Tibial nerve (tissue), 4 donors: Measurements from ENCODE around the gene SAG.

Source experiments
- EP300 ChIP-seq, 2 donors: sonication (generic); formaldehyde crosslinking; IDR thresholded peaks; one replicate each; pipeline ENCODE4 v1.6.1; 2017; ENCODE audit warnings: antibody characterized with exemption in 2 of 2, mild to moderate bottlenecking in 1 of 2
- POLR2A ChIP-seq, 2 donors: fragments of 450-650 bp; IDR thresholded peaks; one replicate each; pipeline ENCODE4 v1.6.1; 2017; ENCODE audit warnings: antibody characterized with exemption in 2 of 2, mild to moderate bottlenecking in 2 of 2, moderate library complexity in 2 of 2
- TF ChIP-seq, protein P1 (sequence below), 5 experiments: fragments of 200-600 bp in 3 of 5; fragments of 450-650 bp in 2 of 5; sonication (generic) in 3 of 5; IDR thresholded peaks; one replicate each; pipeline ENCODE4 v1.5.1; 2016 to 2019; ENCODE audit warnings: antibody characterized with exemption in 5 of 5, mild to moderate bottlenecking in 3 of 5, moderate library complexity in 2 of 5

DNA sequence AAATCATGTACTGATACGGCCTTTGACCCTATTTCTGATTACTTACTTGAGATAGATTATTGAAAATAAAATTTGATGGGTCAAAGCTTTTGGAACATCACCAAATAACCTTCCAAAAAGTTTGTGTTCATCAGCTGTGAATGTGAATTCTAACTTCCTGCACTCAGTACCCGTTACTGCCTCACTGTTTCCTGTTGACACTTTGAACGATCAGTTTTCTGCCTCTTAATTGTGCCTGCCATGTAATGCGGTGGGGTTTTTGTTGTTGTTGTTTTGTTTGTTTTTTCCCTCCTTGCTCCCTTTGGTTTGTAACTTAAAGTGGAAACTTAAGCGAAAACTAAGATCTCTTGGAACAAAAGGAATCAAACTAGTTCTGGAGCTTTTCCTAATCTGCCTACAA lies 37.2 kb upstream of the SAG start:
- TF ChIP-seq, protein P1, sequence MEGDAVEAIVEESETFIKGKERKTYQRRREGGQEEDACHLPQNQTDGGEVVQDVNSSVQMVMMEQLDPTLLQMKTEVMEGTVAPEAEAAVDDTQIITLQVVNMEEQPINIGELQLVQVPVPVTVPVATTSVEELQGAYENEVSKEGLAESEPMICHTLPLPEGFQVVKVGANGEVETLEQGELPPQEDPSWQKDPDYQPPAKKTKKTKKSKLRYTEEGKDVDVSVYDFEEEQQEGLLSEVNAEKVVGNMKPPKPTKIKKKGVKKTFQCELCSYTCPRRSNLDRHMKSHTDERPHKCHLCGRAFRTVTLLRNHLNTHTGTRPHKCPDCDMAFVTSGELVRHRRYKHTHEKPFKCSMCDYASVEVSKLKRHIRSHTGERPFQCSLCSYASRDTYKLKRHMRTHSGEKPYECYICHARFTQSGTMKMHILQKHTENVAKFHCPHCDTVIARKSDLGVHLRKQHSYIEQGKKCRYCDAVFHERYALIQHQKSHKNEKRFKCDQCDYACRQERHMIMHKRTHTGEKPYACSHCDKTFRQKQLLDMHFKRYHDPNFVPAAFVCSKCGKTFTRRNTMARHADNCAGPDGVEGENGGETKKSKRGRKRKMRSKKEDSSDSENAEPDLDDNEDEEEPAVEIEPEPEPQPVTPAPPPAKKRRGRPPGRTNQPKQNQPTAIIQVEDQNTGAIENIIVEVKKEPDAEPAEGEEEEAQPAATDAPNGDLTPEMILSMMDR (IDR thresholded peaks at IDR 0.05) = no peak
- TF ChIP-seq POLR2A (IDR thresholded peaks at IDR 0.05) (no peak), EP300 (IDR thresholded peaks at IDR 0.05) (no peak)
